ENCODE results near the gene TAF11.
"Not testable (repeated sequence)": the region's sequence is repeated elsewhere in the genome, so short reads cannot be mapped to it uniquely, and the experiment has no call there.

Gene TAF11

GRCh38 chr6:34864007-34864406 is 23.8 kb downstream of the TAF11 start:
- no peak for DNase-seq

GRCh38 chr6:34860776-34861175 is 27.1 kb downstream of the TAF11 start:
- DNase-seq = no peak

GRCh38 chr6:34859951-34860350 is 27.9 kb downstream of the TAF11 start:
- DNase-seq = no peak

GRCh38 chr6:34858681-34859080 is 29.2 kb downstream of the TAF11 start:
- DNase-seq = no peak

- DNase-seq = no peak
Measured at GRCh38 chr6:34855463-34855862, 32.4 kb downstream of the TAF11 start.

- no peak for DNase-seq
Measured at GRCh38 chr6:34852406-34853085, 35.3 kb downstream of the TAF11 start.

- DNase-seq = no peak
Measured at GRCh38 chr6:34851361-34851760, 36.5 kb downstream of the TAF11 start.

- not testable (repeated sequence) for DNase-seq
Measured at GRCh38 chr6:34849066-34849465, 38.8 kb downstream of the TAF11 start.

GRCh38 chr6:34839666-34840352 is 48.0 kb downstream of the TAF11 start:
- no peak for DNase-seq

GRCh38 chr6:34837528-34837927 is 50.3 kb downstream of the TAF11 start:
- no peak for DNase-seq

- no peak for DNase-seq
Measured at GRCh38 chr6:34836451-34836850, 51.4 kb downstream of the TAF11 start.

GRCh38 chr6:34836008-34836407 is 51.8 kb downstream of the TAF11 start:
- DNase-seq = no peak

GRCh38 chr6:34834789-34835518 is 52.9 kb downstream of the TAF11 start:
- DNase-seq = no peak

- DNase-seq = no peak
Measured at GRCh38 chr6:34832942-34833341, 54.9 kb downstream of the TAF11 start.

- no peak for DNase-seq
Measured at GRCh38 chr6:34829137-34829536, 58.7 kb downstream of the TAF11 start.

All from activated CD4-positive, alpha-beta T cell treated with anti-CD3 and anti-CD28 coated beads, Interleukin-2, amount 50 U/mL, for 4 hours (primary cell).